Adrenal gland (tissue), 5 donors: ENCODE data around the gene XYLT1.

Source experiments
- POLR2A ChIP-seq, 2 donors: fragments of 450-650 bp; IDR thresholded peaks; one replicate each; pipeline ENCODE4 v1.6.1; 2017; ENCODE audit warnings: antibody characterized with exemption in 2 of 2, mild to moderate bottlenecking in 2 of 2, moderate library complexity in 1 of 2
- TF ChIP-seq, protein P1 (sequence below), 6 experiments: fragments of 450-650 bp in 4 of 6; fragments of 200-600 bp in 2 of 6; sonication (generic) in 1 of 6; IDR thresholded peaks; 1 replicate in 5 of 6; 2 replicates in 1 of 6; pipeline versions ENCODE4 v1.5.1 to v1.8.0; 2016 to 2021; ENCODE audit warnings: antibody characterized with exemption in 6 of 6, mild to moderate bottlenecking in 2 of 6, moderate library complexity in 1 of 6
- donor health status: DM: no; HTN: no; CAD: no.

DNA sequence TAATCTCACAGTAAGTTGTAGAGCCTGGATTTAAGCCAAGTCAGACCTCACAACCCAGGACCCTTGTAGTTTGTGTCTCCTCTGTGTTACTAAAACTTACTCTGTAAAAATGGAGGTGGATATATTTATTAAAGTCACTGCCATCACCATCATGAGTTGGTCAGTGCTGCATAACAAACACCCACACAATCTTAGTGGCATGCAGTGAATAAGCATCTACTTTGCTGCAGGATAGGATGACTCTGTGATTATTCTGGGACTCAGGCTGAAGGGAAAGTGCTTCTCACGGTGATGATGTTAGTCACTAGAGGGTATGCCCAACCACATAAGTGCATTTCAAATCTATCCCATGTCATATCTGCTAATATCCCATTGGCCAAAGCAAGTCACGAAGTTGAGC is 398.7 kb downstream of the XYLT1 start:
- TF ChIP-seq, protein P1, sequence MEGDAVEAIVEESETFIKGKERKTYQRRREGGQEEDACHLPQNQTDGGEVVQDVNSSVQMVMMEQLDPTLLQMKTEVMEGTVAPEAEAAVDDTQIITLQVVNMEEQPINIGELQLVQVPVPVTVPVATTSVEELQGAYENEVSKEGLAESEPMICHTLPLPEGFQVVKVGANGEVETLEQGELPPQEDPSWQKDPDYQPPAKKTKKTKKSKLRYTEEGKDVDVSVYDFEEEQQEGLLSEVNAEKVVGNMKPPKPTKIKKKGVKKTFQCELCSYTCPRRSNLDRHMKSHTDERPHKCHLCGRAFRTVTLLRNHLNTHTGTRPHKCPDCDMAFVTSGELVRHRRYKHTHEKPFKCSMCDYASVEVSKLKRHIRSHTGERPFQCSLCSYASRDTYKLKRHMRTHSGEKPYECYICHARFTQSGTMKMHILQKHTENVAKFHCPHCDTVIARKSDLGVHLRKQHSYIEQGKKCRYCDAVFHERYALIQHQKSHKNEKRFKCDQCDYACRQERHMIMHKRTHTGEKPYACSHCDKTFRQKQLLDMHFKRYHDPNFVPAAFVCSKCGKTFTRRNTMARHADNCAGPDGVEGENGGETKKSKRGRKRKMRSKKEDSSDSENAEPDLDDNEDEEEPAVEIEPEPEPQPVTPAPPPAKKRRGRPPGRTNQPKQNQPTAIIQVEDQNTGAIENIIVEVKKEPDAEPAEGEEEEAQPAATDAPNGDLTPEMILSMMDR (IDR thresholded peaks at IDR 0.05) = no peak
- no peak for TF ChIP-seq POLR2A (IDR thresholded peaks at IDR 0.05)
